BLaER1 (cell line): ENCODE data around the gene DSCAML1.

Source experiments
- H3K27ac ChIP-seq: shearing (Covaris generic); formaldehyde crosslinking; 2 replicates; pipeline ENCODE4 v1.8.1; 2022
- H3K27me3 ChIP-seq: shearing (Covaris generic); formaldehyde crosslinking; 2 replicates; pipeline ENCODE4 v1.8.1; 2022
- H3K36me3 ChIP-seq: shearing (Covaris generic); formaldehyde crosslinking; 2 replicates; pipeline ENCODE4 v1.8.1; 2022
- H3K4me1 ChIP-seq: shearing (Covaris generic); formaldehyde crosslinking; 2 replicates; pipeline ENCODE4 v1.8.1; 2022
- H3K4me2 ChIP-seq: shearing (Covaris generic); formaldehyde crosslinking; 2 replicates; pipeline ENCODE4 v1.8.1; 2022
- H3K4me3 ChIP-seq: shearing (Covaris generic); formaldehyde crosslinking; 2 replicates; pipeline ENCODE4 v1.8.1; 2022
- H3K9ac ChIP-seq: shearing (Covaris generic); formaldehyde crosslinking; 2 replicates; pipeline ENCODE4 v1.8.1; 2022
- H3K9me3 ChIP-seq: shearing (Covaris generic); formaldehyde crosslinking; 2 replicates; pipeline ENCODE4 v1.8.1; 2022
- H4K20me1 ChIP-seq: shearing (Covaris generic); formaldehyde crosslinking; 2 replicates; pipeline ENCODE4 v1.8.1; 2022
- Cebpa-rat ChIP-seq: shearing (Covaris generic); IDR thresholded peaks from 2 replicates; pipeline ENCODE4 v1.8.1; 2022

Gene DSCAML1

GRCh38 chr11:117554601-117555333, 242.2 kb downstream of the DSCAML1 start:
- TF ChIP-seq Cebpa-rat = no peak
- Histone ChIP-seq H4K20me1 (no peaks in the 10 kb centered on the region), H3K4me1 (peaks cover 19% of the 10 kb centered on the region), H3K27ac (no peak overlapping the region), H3K4me3 (no peak overlapping the region), H3K4me2 (no peak overlapping the region), H3K9me3 (no peaks in the 10 kb centered on the region), H3K27me3 (no peaks in the 10 kb centered on the region), H3K9ac (no peak overlapping the region), H3K36me3 (no peaks in the 10 kb centered on the region)

- TF ChIP-seq Cebpa-rat = no peak
Observed at GRCh38 chr11:117552626-117553025, 244.4 kb downstream of the DSCAML1 start.

GRCh38 chr11:117551761-117552343, 245.2 kb downstream of the DSCAML1 start:
- TF ChIP-seq Cebpa-rat = no peak

More at GRCh38 chr11:117552626-117553025, 244.4 kb downstream of the DSCAML1 start:
- Histone ChIP-seq H3K9me3 (no peaks in the 10 kb centered on the region), H3K9ac (no peak overlapping the region), H4K20me1 (no peaks in the 10 kb centered on the region), H3K4me2 (no peak overlapping the region; the same call in 1 of the 2 replicates), H3K27ac (no peak overlapping the region), H3K36me3 (no peaks in the 10 kb centered on the region), H3K4me3 (no peak overlapping the region), H3K27me3 (no peaks in the 10 kb centered on the region), H3K4me1 (peaks cover 22% of the 10 kb centered on the region)

GRCh38 chr11:117550466-117550865, 246.6 kb downstream of the DSCAML1 start:
- no peaks in the 10 kb centered on the region for H4K20me1 ChIP-seq
- no peak overlapping the region for H3K9ac ChIP-seq
- H3K27ac ChIP-seq = no peak overlapping the region
- H3K27me3 ChIP-seq = no peaks in the 10 kb centered on the region
- H3K4me2 ChIP-seq = no peak overlapping the region
- H3K36me3 ChIP-seq = no peaks in the 10 kb centered on the region
- H3K9me3 ChIP-seq = no peaks in the 10 kb centered on the region
- no peak for TF ChIP-seq Cebpa-rat
- no peak overlapping the region for H3K4me3 ChIP-seq
- H3K4me1 ChIP-seq = peaks cover 13% of the 10 kb centered on the region; the same call in 1 of the 2 replicates

More at GRCh38 chr11:117551761-117552343, 245.2 kb downstream of the DSCAML1 start:
- no peak overlapping the region for H3K9ac ChIP-seq
- no peak overlapping the region for H3K27ac ChIP-seq
- H3K4me1 ChIP-seq = peaks cover 15% of the 10 kb centered on the region
- H3K4me3 ChIP-seq = no peak overlapping the region
- no peaks in the 10 kb centered on the region for H4K20me1 ChIP-seq
- H3K27me3 ChIP-seq = no peaks in the 10 kb centered on the region
- no peaks in the 10 kb centered on the region for H3K36me3 ChIP-seq
- no peaks in the 10 kb centered on the region for H3K9me3 ChIP-seq
- no peak overlapping the region for H3K4me2 ChIP-seq

- Histone ChIP-seq H3K27ac (no peak overlapping the region), H3K4me2 (no peak overlapping the region), H3K9ac (no peak overlapping the region), H3K36me3 (no peaks in the 10 kb centered on the region), H3K4me1 (peaks cover 13% of the 10 kb centered on the region; the same call in 1 of the 2 replicates), H4K20me1 (no peaks in the 10 kb centered on the region), H3K4me3 (no peak overlapping the region), H3K9me3 (no peaks in the 10 kb centered on the region), H3K27me3 (no peaks in the 10 kb centered on the region)
- no peak for TF ChIP-seq Cebpa-rat
Observed at GRCh38 chr11:117549417-117549816, 247.6 kb downstream of the DSCAML1 start.

- Histone ChIP-seq H3K4me2 (no peak overlapping the region), H3K27ac (no peak overlapping the region), H3K4me1 (peaks cover 18% of the 10 kb centered on the region), H3K36me3 (no peaks in the 10 kb centered on the region), H3K9ac (no peak overlapping the region), H3K27me3 (no peaks in the 10 kb centered on the region), H3K9me3 (peaks cover under 1% of the 10 kb centered on the region; the same call in 1 of the 2 replicates), H4K20me1 (no peaks in the 10 kb centered on the region), H3K4me3 (no peak overlapping the region)
- no peak for TF ChIP-seq Cebpa-rat
Observed at GRCh38 chr11:117548876-117549275, 248.1 kb downstream of the DSCAML1 start.

GRCh38 chr11:117547946-117548345, 249.1 kb downstream of the DSCAML1 start:
- H3K27me3 ChIP-seq = no peaks in the 10 kb centered on the region
- no peak overlapping the region for H3K4me3 ChIP-seq

GRCh38 chr11:117547195-117547850, 249.7 kb downstream of the DSCAML1 start:
- Histone ChIP-seq H3K4me2 (peak overlapping the region; percentile 32; the same call in 1 of the 2 replicates), H3K4me1 (peaks cover 17% of the 10 kb centered on the region), H3K9ac (no peak overlapping the region), H4K20me1 (no peaks in the 10 kb centered on the region), H3K9me3 (peaks cover 10% of the 10 kb centered on the region), H3K36me3 (no peaks in the 10 kb centered on the region), H3K4me3 (no peak overlapping the region), H3K27ac (no peak overlapping the region), H3K27me3 (no peaks in the 10 kb centered on the region)
- no peak for TF ChIP-seq Cebpa-rat

More at GRCh38 chr11:117547946-117548345, 249.1 kb downstream of the DSCAML1 start:
- peak overlapping the region; percentile 32; the same call in 1 of the 2 replicates for H3K4me2 ChIP-seq
- H4K20me1 ChIP-seq = no peaks in the 10 kb centered on the region
- peaks cover 17% of the 10 kb centered on the region for H3K4me1 ChIP-seq
- no peak for TF ChIP-seq Cebpa-rat
- peaks cover 10% of the 10 kb centered on the region for H3K9me3 ChIP-seq
- no peak overlapping the region for H3K9ac ChIP-seq
- H3K36me3 ChIP-seq = no peaks in the 10 kb centered on the region
- no peak overlapping the region for H3K27ac ChIP-seq

GRCh38 chr11:117546431-117547194, 250.4 kb downstream of the DSCAML1 start:
- no peaks in the 10 kb centered on the region for H4K20me1 ChIP-seq
- H3K27me3 ChIP-seq = no peaks in the 10 kb centered on the region
- H3K27ac ChIP-seq = no peak overlapping the region
- no peak overlapping the region for H3K4me2 ChIP-seq
- no peak for TF ChIP-seq Cebpa-rat
- peaks cover 17% of the 10 kb centered on the region for H3K4me1 ChIP-seq
- peaks cover 10% of the 10 kb centered on the region for H3K9me3 ChIP-seq
- no peaks in the 10 kb centered on the region for H3K36me3 ChIP-seq
- no peak overlapping the region for H3K4me3 ChIP-seq
- no peak overlapping the region for H3K9ac ChIP-seq
